SIG-M5 (cell line): ENCODE results near the gene C16orf86.
"Not testable (repeated sequence)": the region's sequence is repeated elsewhere in the genome, so short reads cannot be mapped to it uniquely, and the experiment has no call there.

Source experiments
- DNase-seq: peaks from one replicate; lab custom pipeline; 2025; lab: John Stamatoyannopoulos, UW

Gene C16orf86

GRCh38 chr16:67667453-67667816 lies 821 bp downstream of the C16orf86 start:
- DNase-seq: no peak

DNA sequence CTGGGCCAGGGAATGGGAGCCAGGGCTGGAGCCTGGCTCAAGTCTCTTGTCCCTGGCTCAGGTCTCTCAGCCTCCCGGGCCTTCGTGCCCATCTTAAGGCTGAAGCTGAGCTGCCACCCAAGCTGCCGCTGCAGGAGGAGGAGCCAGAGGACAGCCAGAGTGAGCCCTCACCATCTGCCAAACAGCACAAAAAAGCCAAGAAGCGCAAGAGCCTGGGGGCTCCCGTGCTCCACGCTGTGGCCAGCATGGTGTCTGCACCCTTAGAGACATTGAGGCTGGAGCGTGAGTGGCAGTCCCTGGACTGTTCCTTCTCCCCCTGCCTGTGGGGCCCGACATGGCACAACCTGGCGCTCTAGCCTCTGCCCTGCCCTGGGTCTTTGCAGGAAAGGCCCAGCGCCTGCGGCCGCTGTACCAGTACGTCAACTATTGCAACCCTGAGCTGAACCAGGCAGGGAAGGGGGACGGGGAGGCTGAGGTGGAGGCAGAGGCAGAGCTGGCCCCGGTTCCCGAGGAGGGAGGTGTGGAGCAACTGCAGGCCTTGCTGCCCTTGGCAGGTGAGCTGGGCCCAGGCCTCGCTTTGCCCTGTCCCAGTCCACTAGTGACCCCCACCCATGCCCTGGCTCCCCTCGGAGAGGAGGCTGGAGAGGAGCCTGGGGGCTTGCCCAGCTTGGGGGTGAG lies 1.3 kb downstream of the C16orf86 start:
- DNase-seq: peak; percentile 81

DNA sequence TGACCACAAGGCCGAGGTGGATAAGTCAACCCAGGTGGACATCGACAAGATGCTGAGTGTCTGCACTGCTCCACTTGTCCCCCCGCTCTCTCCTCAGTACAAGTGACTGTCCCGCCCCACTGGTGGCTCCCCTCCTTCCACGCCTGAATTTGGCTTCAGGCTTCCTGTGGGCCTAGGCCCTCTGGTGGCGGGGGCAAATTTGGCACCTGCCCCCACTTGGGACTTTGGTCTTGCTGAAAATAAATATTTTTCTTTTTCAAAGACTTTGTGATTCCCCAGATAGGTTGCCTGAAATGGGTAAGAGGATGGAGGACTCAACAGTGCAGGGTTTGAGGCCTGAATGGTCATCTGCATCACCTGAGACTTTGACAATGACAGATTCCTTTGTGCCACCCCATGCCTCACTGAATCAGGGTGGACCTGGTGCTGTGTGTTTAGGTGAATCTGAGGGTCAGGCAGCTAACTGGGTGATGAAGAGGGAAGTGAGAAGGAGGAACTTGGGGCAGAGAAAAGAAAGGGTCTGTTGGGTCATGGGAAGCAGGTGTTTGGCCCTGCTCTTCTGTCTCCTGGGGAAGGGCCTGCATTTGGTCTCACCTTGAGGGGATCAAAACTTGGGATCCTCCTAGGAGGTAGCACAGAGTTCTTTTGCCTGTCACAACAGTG lies 2.0 kb downstream of the C16orf86 start:
- DNase-seq: no peak

DNA sequence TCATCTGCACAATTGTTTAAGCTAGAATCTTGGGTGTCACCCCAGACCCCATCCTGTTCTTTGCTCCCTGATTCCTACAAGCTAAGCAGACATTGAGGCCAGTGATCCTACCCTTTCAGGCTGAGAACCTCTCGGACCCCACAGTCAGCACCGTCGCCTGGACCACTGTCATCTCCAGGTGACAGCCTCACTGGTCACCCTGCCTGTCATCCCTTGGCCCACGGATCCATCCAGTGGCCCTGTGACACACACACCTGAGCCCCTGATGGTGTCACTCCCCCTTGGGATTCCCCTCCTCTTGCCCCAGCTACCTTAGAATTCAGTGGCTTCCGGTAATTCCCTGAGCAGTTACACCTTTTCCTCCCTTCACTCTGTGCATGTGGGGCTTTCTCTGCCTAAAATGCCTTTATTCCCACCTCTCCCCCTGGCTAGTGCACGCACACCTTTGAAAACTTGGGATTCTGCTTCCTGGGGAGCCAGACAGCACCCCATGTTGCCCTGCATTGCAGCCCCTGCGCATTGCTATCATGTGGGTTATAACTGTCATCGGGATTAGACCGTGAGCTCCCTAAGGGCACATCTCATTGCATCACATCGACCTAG lies 3.0 kb downstream of the C16orf86 start:
- DNase-seq: no peak

DNA sequence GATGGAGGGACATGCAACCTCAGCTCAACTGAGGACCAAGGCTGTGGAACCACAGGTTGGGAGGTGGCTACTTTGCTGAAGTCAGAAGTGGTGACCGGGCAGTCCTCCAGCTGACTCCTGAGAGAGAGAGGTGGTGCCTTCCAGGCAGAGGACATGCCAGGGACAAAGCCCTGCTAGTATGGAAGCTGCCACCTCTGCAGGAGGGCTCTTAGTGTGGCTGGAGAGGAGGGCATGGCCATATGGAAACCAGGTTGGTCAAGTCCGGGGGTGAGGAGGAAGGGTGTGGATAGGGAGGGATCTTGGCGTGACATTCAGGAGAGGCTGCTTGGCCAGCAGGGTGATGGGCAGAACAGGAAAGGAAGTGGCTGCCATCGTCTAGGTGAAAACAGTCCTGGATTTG lies 5.7 kb downstream of the C16orf86 start:
- DNase-seq: no peak

DNA sequence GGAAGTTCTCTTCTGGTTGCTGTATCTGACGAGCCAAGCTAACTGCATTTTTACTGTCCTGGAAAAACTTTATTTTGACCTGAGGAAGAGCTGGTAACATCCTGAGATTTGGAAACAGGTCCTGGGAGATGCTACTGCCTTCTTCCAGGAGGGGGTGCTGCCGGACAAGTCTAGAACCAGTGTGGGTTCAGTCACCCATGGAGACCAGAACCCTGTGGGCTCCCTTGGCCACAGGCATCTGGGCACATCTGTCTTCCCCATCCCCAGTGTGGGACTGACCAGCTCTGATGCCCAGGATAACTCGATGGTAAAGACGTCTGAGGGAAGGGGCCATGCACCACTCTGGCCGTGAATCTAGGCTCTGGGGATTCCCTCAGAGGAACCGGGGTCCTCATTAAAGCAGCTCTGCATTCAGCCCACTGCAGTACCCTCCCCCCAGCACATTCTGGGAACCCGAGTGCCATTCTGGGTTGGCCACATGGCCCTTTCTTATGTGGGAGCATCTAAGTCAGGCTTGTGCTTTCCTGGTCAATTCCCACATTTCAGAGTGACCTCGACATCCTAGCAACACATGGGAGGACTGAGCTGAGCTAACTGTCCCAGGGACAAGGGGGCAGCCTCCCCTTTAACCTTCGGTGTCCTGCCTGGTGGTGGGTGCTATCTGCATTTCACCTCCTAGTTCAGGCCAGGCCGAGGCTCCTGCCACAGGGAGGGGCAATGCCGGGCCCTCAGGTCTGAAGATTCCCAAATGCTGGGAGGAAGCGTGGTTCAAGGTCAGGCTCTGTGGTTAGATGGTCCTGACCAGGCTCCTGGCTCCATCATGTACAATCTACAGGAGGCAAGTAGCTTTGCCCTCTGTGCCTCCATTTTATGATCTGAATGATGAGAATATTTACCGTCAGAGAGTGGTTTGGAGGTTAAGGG lies 6.4 kb downstream of the C16orf86 start:
- no peak for DNase-seq

GRCh38 chr16:67673712-67674580 lies 7.3 kb downstream of the C16orf86 start:
- no peak for DNase-seq

GRCh38 chr16:67674851-67675578 lies 8.4 kb downstream of the C16orf86 start:
- no peak for DNase-seq

GRCh38 chr16:67675579-67675935 lies 8.9 kb downstream of the C16orf86 start:
- DNase-seq: no peak

DNA sequence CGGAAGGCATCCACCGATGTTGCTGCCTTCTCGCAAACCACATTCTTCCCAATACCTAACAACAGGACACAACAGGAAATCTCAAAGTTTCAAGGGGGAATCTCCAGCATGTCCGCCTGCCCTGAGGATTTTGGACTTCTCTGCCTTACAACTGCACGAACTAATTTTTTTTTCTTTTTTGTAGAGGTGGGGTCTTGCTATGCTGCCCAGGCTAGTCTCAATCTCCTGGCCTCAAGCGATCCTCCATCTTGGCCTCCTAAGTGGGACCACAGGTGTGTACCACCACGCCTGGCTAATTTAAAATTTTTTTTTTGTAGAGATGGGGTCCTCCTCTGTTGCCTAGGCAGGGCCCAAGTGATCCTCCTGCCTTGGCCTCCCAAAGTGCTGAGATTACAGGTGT lies 9.4 kb downstream of the C16orf86 start:
- DNase-seq: no peak

DNA sequence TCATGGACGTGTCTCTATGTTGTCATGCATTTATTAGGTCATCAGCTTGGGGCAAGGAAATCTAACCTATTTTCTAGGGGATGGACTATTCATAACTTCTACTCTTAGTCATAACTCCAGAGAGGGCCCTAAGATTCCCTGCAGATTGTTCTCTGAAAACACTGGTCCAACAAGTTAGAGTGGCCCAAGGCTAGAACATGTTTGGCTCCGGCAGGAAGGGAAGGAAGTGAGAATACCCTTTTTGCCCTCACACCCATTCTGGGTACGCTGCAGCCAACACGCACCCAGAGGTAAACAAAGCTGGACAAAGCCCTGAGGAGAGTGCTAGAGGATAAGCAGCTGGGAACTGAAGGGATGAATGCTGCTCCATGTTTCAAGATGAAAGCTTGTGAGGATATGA lies 9.9 kb downstream of the C16orf86 start:
- no peak for DNase-seq

DNA sequence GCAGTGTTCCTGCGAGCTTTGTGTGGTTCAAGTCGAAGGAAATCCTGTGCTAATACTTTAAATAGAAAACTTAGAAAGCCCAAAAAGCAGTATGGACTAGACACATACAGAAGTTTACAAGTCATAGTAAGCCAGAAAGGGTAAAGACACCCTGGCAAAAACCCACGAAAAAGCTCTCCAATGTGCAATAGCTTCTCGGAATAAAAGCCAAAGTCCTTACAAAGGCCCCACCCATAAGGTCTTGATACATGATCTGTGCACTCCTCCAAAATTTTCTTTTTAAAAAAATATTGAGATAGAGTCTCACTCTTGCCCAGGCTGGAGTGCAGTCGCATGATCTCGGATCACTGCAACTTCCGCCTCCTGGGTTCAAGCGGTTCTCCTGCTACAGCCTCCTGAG lies 10.3 kb downstream of the C16orf86 start:
- no peak for DNase-seq

DNA sequence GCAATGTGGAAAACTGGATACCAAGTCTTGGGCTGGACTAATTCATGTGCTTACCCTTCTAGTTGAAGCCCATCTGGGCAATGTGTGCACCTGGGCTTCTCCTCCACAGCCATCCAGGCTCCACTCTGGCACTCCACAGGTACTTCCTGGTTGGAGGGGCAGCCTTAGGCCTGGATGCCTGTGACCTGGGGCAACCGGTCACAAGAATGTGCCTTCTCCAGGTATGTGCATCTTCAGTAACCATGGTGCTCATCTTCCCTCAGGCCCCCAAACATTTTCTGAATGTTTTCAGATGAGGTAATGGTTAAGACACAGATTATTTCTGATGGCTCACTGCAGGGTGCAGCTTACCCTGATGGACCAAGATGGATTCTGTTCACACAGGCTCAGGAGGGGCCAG lies 11.1 kb downstream of the C16orf86 start:
- DNase-seq: no peak

GRCh38 chr16:67678354-67679023 lies 11.9 kb downstream of the C16orf86 start:
- no peak for DNase-seq

GRCh38 chr16:67679935-67680897 lies 13.6 kb downstream of the C16orf86 start:
- no peak for DNase-seq

DNA sequence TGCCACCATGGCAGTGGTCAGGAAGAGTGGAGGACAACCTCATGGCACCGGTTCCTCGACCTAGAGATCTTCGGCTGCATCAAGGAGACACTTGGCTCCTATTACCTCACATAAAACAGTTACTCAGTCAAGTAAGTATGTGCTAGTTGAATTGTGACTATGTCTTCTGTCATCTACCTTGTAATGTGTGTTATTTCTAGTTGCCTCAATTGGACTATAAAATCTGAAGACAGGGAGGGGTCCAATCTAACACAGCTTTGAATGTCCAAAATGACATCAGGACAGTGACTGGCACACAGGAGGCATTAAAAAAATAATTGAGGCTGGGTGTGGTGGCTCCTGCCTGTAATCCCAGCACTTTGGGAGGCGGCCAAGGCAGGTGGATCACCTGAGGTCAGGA lies 17.2 kb downstream of the C16orf86 start:
- no peak for DNase-seq

GRCh38 chr16:67685388-67686112 lies 18.9 kb downstream of the C16orf86 start:
- no peak for DNase-seq

GRCh38 chr16:67693517-67694285 lies 27.1 kb downstream of the C16orf86 start:
- not testable (repeated sequence) for DNase-seq
